ENCODE data around the gene NDST1. TPM values are rescaled to one million over a fixed set of nuclear protein-coding genes. Genes with fewer than 3 reads are reported as not detected.

The NDST1 gene
- total RNA-seq, 2 experiments from 2014 or later = 1.1 to 1.6 TPM

DNA sequence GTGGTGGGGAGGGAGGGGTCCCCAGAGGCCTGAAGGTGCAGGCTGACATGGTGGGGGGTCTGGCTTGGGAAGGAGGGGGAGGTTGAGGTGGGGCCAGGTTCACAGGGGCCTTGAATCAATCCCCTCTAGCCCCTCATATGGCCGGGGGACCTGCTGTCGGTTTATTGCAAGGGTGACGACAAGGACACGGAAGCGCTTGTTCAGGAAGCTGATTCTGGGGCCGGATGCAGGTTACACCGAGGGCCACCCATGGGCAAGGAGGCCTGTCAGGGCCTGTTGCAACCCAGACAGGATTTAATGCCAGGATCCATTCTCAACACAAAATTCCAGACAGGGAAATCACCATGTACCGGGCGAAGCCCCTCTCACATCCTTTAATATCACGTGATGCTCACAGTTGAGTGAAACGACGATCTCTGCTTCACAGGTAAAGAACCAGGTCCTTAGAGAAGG, 90.9 kb downstream of the NDST1 start:
- ATAC-seq (ENCODE audit: poor library complexity) (no peak), DNase-seq (no peak)
- Mint-ChIP-seq H3K4me1 (ENCODE audit: low read depth) (no peaks in the 10 kb centered on the region), H3K4me3 (no peak overlapping the region), H3K36me3 (ENCODE audit: low read depth) (no peaks in the 10 kb centered on the region), H3K9me3 (no peaks in the 10 kb centered on the region), H3K27me3 (peaks cover 4% of the 10 kb centered on the region), H3K27ac (no peak overlapping the region)
- ChIA-PET CTCF (no interaction called here), POLR2A (no interaction called here)
- TF ChIP-seq, protein P1, sequence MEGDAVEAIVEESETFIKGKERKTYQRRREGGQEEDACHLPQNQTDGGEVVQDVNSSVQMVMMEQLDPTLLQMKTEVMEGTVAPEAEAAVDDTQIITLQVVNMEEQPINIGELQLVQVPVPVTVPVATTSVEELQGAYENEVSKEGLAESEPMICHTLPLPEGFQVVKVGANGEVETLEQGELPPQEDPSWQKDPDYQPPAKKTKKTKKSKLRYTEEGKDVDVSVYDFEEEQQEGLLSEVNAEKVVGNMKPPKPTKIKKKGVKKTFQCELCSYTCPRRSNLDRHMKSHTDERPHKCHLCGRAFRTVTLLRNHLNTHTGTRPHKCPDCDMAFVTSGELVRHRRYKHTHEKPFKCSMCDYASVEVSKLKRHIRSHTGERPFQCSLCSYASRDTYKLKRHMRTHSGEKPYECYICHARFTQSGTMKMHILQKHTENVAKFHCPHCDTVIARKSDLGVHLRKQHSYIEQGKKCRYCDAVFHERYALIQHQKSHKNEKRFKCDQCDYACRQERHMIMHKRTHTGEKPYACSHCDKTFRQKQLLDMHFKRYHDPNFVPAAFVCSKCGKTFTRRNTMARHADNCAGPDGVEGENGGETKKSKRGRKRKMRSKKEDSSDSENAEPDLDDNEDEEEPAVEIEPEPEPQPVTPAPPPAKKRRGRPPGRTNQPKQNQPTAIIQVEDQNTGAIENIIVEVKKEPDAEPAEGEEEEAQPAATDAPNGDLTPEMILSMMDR (IDR thresholded peaks at IDR 0.05) = no peak
- Histone ChIP-seq H3K27me3 (ENCODE audit: control insufficient read depth in 1 of 2, insufficient read depth in 2 of 2, low read length in 2 of 2) (no peaks in the 10 kb centered on the region), H3K9me3 (ENCODE audit: control insufficient read depth in 1 of 2, insufficient read depth in 1 of 2, low read length in 2 of 2) (no peaks in the 10 kb centered on the region), H3K36me3 (ENCODE audit: insufficient read depth, low read length) (no peaks in the 10 kb centered on the region), H3K4me1 (ENCODE audit: insufficient read depth, low read length) (no peaks in the 10 kb centered on the region), H3K4me3 (ENCODE audit: low read length) (no peak overlapping the region), H3K27ac (ENCODE audit: low read depth in 1 of 2, low read length in 2 of 2) (no peak overlapping the region)
- intact Hi-C loops (cut with DNase I, micrococcal nuclease) = no loop called here

GRCh38 chr5:150599281-150599680, 91.3 kb downstream of the NDST1 start:
- no peak for ATAC-seq (ENCODE audit: poor library complexity)
- POLR2A ChIA-PET = no interaction called here

GRCh38 chr5:150599917-150600511, 92.1 kb downstream of the NDST1 start:
- no peaks in the 10 kb centered on the region for H3K4me1 ChIP-seq (ENCODE audit: insufficient read depth, low read length)
- Mint-ChIP-seq H3K27ac (no peak overlapping the region), H3K9me3 (no peaks in the 10 kb centered on the region), H3K27me3 (peaks cover 4% of the 10 kb centered on the region), H3K4me3 (no peak overlapping the region), H3K36me3 (ENCODE audit: low read depth) (no peaks in the 10 kb centered on the region), H3K4me1 (ENCODE audit: low read depth) (no peaks in the 10 kb centered on the region)
- no peak for DNase-seq
- TF ChIP-seq, protein P1 (IDR thresholded peaks at IDR 0.05) = no peak
- intact Hi-C loops (cut with DNase I, micrococcal nuclease) = no loop called here
- ChIA-PET CTCF (no interaction called here), POLR2A (no interaction called here)
- no peak for ATAC-seq (ENCODE audit: poor library complexity)
- H3K27me3 ChIP-seq (ENCODE audit: control insufficient read depth in 1 of 2, insufficient read depth in 2 of 2, low read length in 2 of 2) = no peaks in the 10 kb centered on the region
- no peak overlapping the region for H3K27ac ChIP-seq (ENCODE audit: low read depth in 1 of 2, low read length in 2 of 2)
- no peaks in the 10 kb centered on the region for H3K9me3 ChIP-seq (ENCODE audit: control insufficient read depth in 1 of 2, insufficient read depth in 1 of 2, low read length in 2 of 2)
- no peak overlapping the region for H3K4me3 ChIP-seq (ENCODE audit: low read length)
- no peaks in the 10 kb centered on the region for H3K36me3 ChIP-seq (ENCODE audit: insufficient read depth, low read length)

More at GRCh38 chr5:150599281-150599680, 91.3 kb downstream of the NDST1 start:
- Mint-ChIP-seq H3K4me3 (no peak overlapping the region), H3K36me3 (ENCODE audit: low read depth) (no peaks in the 10 kb centered on the region), H3K9me3 (no peaks in the 10 kb centered on the region), H3K27me3 (peaks cover 4% of the 10 kb centered on the region), H3K4me1 (ENCODE audit: low read depth) (no peaks in the 10 kb centered on the region), H3K27ac (no peak overlapping the region)
- DNase-seq = no peak
- no peaks in the 10 kb centered on the region for H3K9me3 ChIP-seq (ENCODE audit: control insufficient read depth in 1 of 2, insufficient read depth in 1 of 2, low read length in 2 of 2)
- no peak overlapping the region for H3K4me3 ChIP-seq (ENCODE audit: low read length)
- H3K4me1 ChIP-seq (ENCODE audit: insufficient read depth, low read length) = no peaks in the 10 kb centered on the region
- no peaks in the 10 kb centered on the region for H3K27me3 ChIP-seq (ENCODE audit: control insufficient read depth in 1 of 2, insufficient read depth in 2 of 2, low read length in 2 of 2)
- H3K36me3 ChIP-seq (ENCODE audit: insufficient read depth, low read length) = no peaks in the 10 kb centered on the region
- intact Hi-C loops (cut with DNase I, micrococcal nuclease) = no loop called here
- CTCF ChIA-PET = no interaction called here
- TF ChIP-seq, protein P1 (IDR thresholded peaks at IDR 0.05) = no peak
- H3K27ac ChIP-seq (ENCODE audit: low read depth in 1 of 2, low read length in 2 of 2) = no peak overlapping the region

All from CD4-positive, alpha-beta T cell (primary cell).